ENCODE results near the gene MORN5. TPM values are rescaled to one million over a fixed set of nuclear protein-coding genes. Genes with fewer than 3 reads are reported as not detected.

The MORN5 gene
- total and polyA plus RNA-seq, 2 experiments from 2014 or later = not detected

Small RNA genes lying within 50 kb of the gene (microRNA-seq; reads per million reads assigned to microRNA genes)
- not detected for gene MIR4478

Small RNA genes lying within 50 kb of the gene (small RNA-seq; reads per million reads assigned to genes)
- not detected for gene MIR4478 (ENCODE audit: low replicate concordance)

Other genes with a start within 250 kb of the MORN5 start
- 1.4 and 1.7 TPM in 2 replicates for gene TTLL11, start 66.6 kb upstream of the MORN5 start, total RNA-seq (2014; rRNA removed; shearing (Covaris generic))
- gene TTLL11, start 66.6 kb upstream of the MORN5 start, polyA plus RNA-seq (2016; fragmentation: Nextera tagmentation; extraction: Ambion mirVana) = 0.37 and 0.57 TPM in 2 replicates
- 36.6 and 39.7 TPM in 2 replicates for gene NDUFA8, start 129 bp upstream of the MORN5 start, total RNA-seq (2014; rRNA removed; shearing (Covaris generic))
- gene NDUFA8, start 129 bp upstream of the MORN5 start, polyA plus RNA-seq (2016; fragmentation: Nextera tagmentation; extraction: Ambion mirVana) = 139 and 144 TPM in 2 replicates
- gene LHX6, start 69.0 kb downstream of the MORN5 start, total RNA-seq (2014; rRNA removed; shearing (Covaris generic)) = 1.0 and 1.3 TPM in 2 replicates
- gene LHX6, start 69.0 kb downstream of the MORN5 start, polyA plus RNA-seq (2016; fragmentation: Nextera tagmentation; extraction: Ambion mirVana) = 1.2 and 1.3 TPM in 2 replicates
- gene RBM18, start 104.9 kb downstream of the MORN5 start, total RNA-seq (2014; rRNA removed; shearing (Covaris generic)) = 9.3 and 9.9 TPM in 2 replicates
- gene RBM18, start 104.9 kb downstream of the MORN5 start, polyA plus RNA-seq (2016; fragmentation: Nextera tagmentation; extraction: Ambion mirVana) = 23.2 and 25.5 TPM in 2 replicates
- 31.5 and 32.7 TPM in 2 replicates for gene MRRF, start 105.0 kb downstream of the MORN5 start, total RNA-seq (2014; rRNA removed; shearing (Covaris generic))
- gene MRRF, start 105.0 kb downstream of the MORN5 start, polyA plus RNA-seq (2016; fragmentation: Nextera tagmentation; extraction: Ambion mirVana) = 25.1 and 27.8 TPM in 2 replicates
- 1.0 and 1.3 TPM in 2 replicates for gene PTGS1, start 211.1 kb downstream of the MORN5 start, total RNA-seq (2014; rRNA removed; shearing (Covaris generic))
- gene PTGS1, start 211.1 kb downstream of the MORN5 start, polyA plus RNA-seq (2016; fragmentation: Nextera tagmentation; extraction: Ambion mirVana) = 0.10 and 0.48 TPM in 2 replicates